ENCODE measurements around the gene DUSP19. TPM values are rescaled to one million over a fixed set of nuclear protein-coding genes. Genes with fewer than 3 reads are reported as not detected.

The DUSP19 gene
- total RNA-seq, 1 experiment from 2014 or later = 2.9 TPM

DNA sequence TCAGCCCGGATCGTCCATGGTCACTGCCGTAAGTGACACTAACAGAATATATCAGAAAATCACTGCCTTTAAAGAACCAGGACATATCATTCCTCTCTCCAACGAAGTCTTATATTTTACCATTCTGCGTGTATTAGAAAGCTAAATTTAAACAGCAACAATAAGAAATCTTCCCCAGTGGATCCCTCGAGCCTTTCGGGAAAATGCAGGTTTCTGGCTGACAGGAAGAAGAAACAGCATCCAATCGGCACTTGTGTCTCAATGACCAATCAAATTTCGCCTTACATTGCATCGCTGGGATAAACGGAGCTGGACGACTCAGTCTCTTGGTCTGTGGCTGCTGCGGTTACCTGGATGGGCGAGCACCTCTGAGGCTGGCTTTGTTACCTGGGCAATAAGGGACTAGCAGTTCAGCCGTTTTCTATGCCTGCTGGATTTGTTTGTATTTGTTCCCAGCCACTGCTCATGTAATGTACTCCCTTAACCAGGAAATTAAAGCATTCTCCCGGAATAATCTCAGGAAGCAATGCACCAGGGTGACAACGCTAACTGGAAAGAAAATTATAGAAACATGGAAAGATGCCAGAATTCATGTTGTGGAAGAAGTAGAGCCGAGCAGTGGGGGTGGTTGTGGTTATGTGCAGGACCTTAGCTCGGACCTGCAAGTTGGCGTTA is at the start of gene DUSP19 (continued):
- TF ChIP-seq TCF7L2 (IDR thresholded peaks at IDR 0.05; ENCODE audit: borderline replicate concordance, extremely low read depth, insufficient read depth, insufficient read length) (no peak), POLR2AphosphoS5 (IDR thresholded peaks at IDR 0.05; ENCODE audit: low read depth, low read length) (peak; percentile 98), ZFX (IDR thresholded peaks at IDR 0.05) (no peak), EZH2phosphoT487 (IDR thresholded peaks at IDR 0.05; ENCODE audit: borderline replicate concordance) (no peak), CEBPB (IDR thresholded peaks at IDR 0.05; ENCODE audit: low read depth) (no peak), EGR1 (IDR thresholded peaks at IDR 0.05; ENCODE audit: low read depth) (no peak), SIN3A (IDR thresholded peaks at IDR 0.05; ENCODE audit: low read depth) (no peak; the same call in 1 of the 2 replicates)

- Histone ChIP-seq H3K4me3 (replicated peaks in 1 of 2; ENCODE audit: low read depth in 1 of 2, low read length in 2 of 2) (no peak overlapping the region), H3K79me2 (ENCODE audit: insufficient read depth, low read length) (peaks cover 100% of the 10 kb centered on the region), H4K20me1 (ENCODE audit: insufficient read depth) (peaks cover 49% of the 10 kb centered on the region; the same call in 1 of the 2 replicates), H3K27me3 (ENCODE audit: insufficient read depth, low read length) (no peaks in the 10 kb centered on the region), H3K4me1 (ENCODE audit: control insufficient read depth in 1 of 2, insufficient read depth in 2 of 2, low read length in 2 of 2) (no peaks in the 10 kb centered on the region), H3K9me2 (ENCODE audit: insufficient read depth) (no peaks in the 10 kb centered on the region), H3K27ac (ENCODE audit: low read depth, low read length) (no peak overlapping the region), H3K36me3 (ENCODE audit: control insufficient read depth in 1 of 2, insufficient read depth in 2 of 2, low read length in 2 of 2) (no peaks in the 10 kb centered on the region), H2AFZ (ENCODE audit: low read depth, low read length, poor library complexity, severe bottlenecking) (no peak overlapping the region), H3K9ac (ENCODE audit: low read length) (no peak overlapping the region), H3K4me2 (ENCODE audit: low read length) (no peak overlapping the region), H3K9me3 (ENCODE audit: control insufficient read depth in 1 of 2, insufficient read depth in 1 of 2, low read depth in 1 of 2, low read length in 2 of 2) (no peaks in the 10 kb centered on the region)
- BruUV-seq (replicated peaks) = no TSS peak
- no peak for ATAC-seq
- intact Hi-C loops (cut with micrococcal nuclease) = no loop called here
- RAD21 ChIA-PET (ENCODE audit: low non-redundant PET in 1 of 2, low total read pairs in 2 of 2, uncharacterized antibody in 2 of 2, unreplicated experiment in 2 of 2) = no interaction called here
- no peak for DNase-seq (ENCODE audit: low read depth, low spot score)
- POLR2A ChIA-PET = no interaction called here
- TF ChIP-seq EZH2 (IDR thresholded peaks at IDR 0.05) = no peak
- no peak for TF ChIP-seq CEBPB (IDR thresholded peaks at IDR 0.05; ENCODE audit: low read depth)
- no peak for TF ChIP-seq EGR1 (IDR thresholded peaks at IDR 0.05; ENCODE audit: low read depth)
- no peak for TF ChIP-seq ELF1 (IDR thresholded peaks at IDR 0.05; ENCODE audit: borderline replicate concordance, low read depth)
- TF ChIP-seq TCF7L2 (IDR thresholded peaks at IDR 0.05; ENCODE audit: borderline replicate concordance, extremely low read depth, insufficient read depth, insufficient read length) = no peak
- no peak for TF ChIP-seq SRF (IDR thresholded peaks at IDR 0.05; ENCODE audit: low read depth)
- TF ChIP-seq, protein P1, sequence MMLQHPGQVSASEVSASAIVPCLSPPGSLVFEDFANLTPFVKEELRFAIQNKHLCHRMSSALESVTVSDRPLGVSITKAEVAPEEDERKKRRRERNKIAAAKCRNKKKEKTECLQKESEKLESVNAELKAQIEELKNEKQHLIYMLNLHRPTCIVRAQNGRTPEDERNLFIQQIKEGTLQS (IDR thresholded peaks at IDR 0.05) = no peak
- CTCF ChIA-PET = no interaction called here
Observed at GRCh38 chr2:183029219-183029618, 49.3 kb upstream of the DUSP19 start.

Measured in HCT116 (cell line).